Activated CD8-positive, alpha-beta memory T cell treated with anti-CD3 and anti-CD28 coated beads, Interleukin-2, amount 50 U/mL, for 1 hour (primary cell): ENCODE data around the gene MYLK.

Source experiments
- DNase-seq: peaks from one replicate; pipeline ENCODE4 v3.0.0-alpha.2; 2020; ENCODE audit errors: extremely low read depth

The MYLK gene

GRCh38 chr3:123587401-123587800, 296.7 kb downstream of the MYLK start:
- DNase-seq = no peak

GRCh38 chr3:123586968-123587367, 297.2 kb downstream of the MYLK start:
- no peak for DNase-seq

GRCh38 chr3:123586131-123586530, 298.0 kb downstream of the MYLK start:
- no peak for DNase-seq

- DNase-seq = peak; percentile 85
These were observed 298.9 kb downstream of the MYLK start, which contains the start of gene HACD2 for GRCh38 chr3:123584988-123585937. HACD2 (minus strand) TSS chr3:123585053; CDS start chr3:123585027, 26 bp downstream.

- DNase-seq = no peak
These were observed 299.7 kb downstream of the MYLK start for GRCh38 chr3:123584284-123584987.

- no peak for DNase-seq
These were observed 300.6 kb downstream of the MYLK start for GRCh38 chr3:123583561-123583960.

- no peak for DNase-seq
These were observed 301.8 kb downstream of the MYLK start for GRCh38 chr3:123582315-123582714.

GRCh38 chr3:123576122-123576521, 308.0 kb downstream of the MYLK start:
- no peak for DNase-seq

GRCh38 chr3:123571973-123572365, 312.2 kb downstream of the MYLK start:
- no peak for DNase-seq

GRCh38 chr3:123571264-123571972, 312.7 kb downstream of the MYLK start:
- no peak for DNase-seq

- no peak for DNase-seq
These were observed 315.3 kb downstream of the MYLK start for GRCh38 chr3:123568875-123569274.

GRCh38 chr3:123568034-123568433, 316.1 kb downstream of the MYLK start:
- no peak for DNase-seq

- no peak for DNase-seq
These were observed 320.1 kb downstream of the MYLK start for GRCh38 chr3:123564056-123564455.

GRCh38 chr3:123562547-123562946, 321.6 kb downstream of the MYLK start:
- DNase-seq = no peak

GRCh38 chr3:123561188-123561587, 322.9 kb downstream of the MYLK start:
- no peak for DNase-seq
